Panc1 (cell line): Measurements from ENCODE around the gene MTMR11. TPM values are rescaled to one million over a fixed set of nuclear protein-coding genes. Genes with fewer than 3 reads are reported as not detected.

Experiments
- ATAC-seq: fragments of 200-7000 bp; cut with Tn5 transposase; 2 replicates; pipeline ENCODE4 v1.9.1; 2020; ENCODE audit warnings: mild to moderate bottlenecking, moderate library complexity
- BruUV-seq: library from RNA; stranded (reverse); fragments of 400-500 nt; replicated peaks from 2 replicates; lab custom pipeline; 2021; lab: Mats Ljungman, UMichigan
- CTCF ChIA-PET: fragments of 300-600 bp; sonication (Branson Sonifier 250); formaldehyde crosslinking; loops from one replicate; lab custom pipeline; 2022; ENCODE audit warnings: antibody characterized with exemption; lab: Charles Lee
- POLR2A ChIA-PET: fragments of 300-600 bp; sonication (Branson Sonifier 250); formaldehyde crosslinking; loops from one replicate; lab custom pipeline; 2022; ENCODE audit warnings: antibody characterized with exemption; lab: Charles Lee
- DNase-seq: peaks from one replicate; pipeline ENCODE4 v3.0.0-alpha.2; 2010; ENCODE audit warnings: low read depth, low spot score
- H3K27ac ChIP-seq: 2 replicates; pipeline ENCODE4 v1.5.1; 2011; ENCODE audit warnings: mild to moderate bottlenecking, low read length, inconsistent platforms
- H3K27me3 ChIP-seq: fragments of 200-500 bp; sonication (Bioruptor generic); 2 replicates; pipeline ENCODE4 v1.6.0; 2014; ENCODE audit warnings: low read length, inconsistent platforms; ENCODE audit not compliant: control insufficient read depth, insufficient read depth
- H3K36me3 ChIP-seq: fragments of 200-500 bp; sonication (Bioruptor generic); 2 replicates; pipeline ENCODE4 v1.5.1; 2014; ENCODE audit warnings: inconsistent platforms, mild to moderate bottlenecking, low read length, moderate library complexity; ENCODE audit not compliant: control insufficient read depth, insufficient read depth
- H3K4me1 ChIP-seq: 2 replicates; pipeline ENCODE4 v1.5.1; 2011; ENCODE audit warnings: inconsistent platforms, mild to moderate bottlenecking, low read length, moderate library complexity; ENCODE audit not compliant: control insufficient read depth, insufficient read depth
- H3K4me3 ChIP-seq, 2 experiments: 2 replicates each; pipeline ENCODE4 v1.5.1; 2011 to 2012; ENCODE audit warnings: low read depth in 2 of 2, low read length in 2 of 2, mild to moderate bottlenecking in 2 of 2, inconsistent platforms in 1 of 2, moderate library complexity in 1 of 2
- H3K9me3 ChIP-seq: fragments of 200-500 bp; sonication (Bioruptor generic); 2 replicates; pipeline ENCODE4 v1.5.1; 2014; ENCODE audit warnings: low read depth, mild to moderate bottlenecking, inconsistent platforms, low read length, moderate library complexity; ENCODE audit not compliant: control insufficient read depth, insufficient read depth
- CTCF ChIP-seq: fragments of 450-650 bp; IDR thresholded peaks from 2 replicates; pipeline ENCODE4 v1.5.1; 2017; ENCODE audit warnings: mild to moderate bottlenecking
- POLR2AphosphoS5 ChIP-seq: IDR thresholded peaks from 2 replicates; pipeline ENCODE4 v1.6.1; 2012; ENCODE audit warnings: mild to moderate bottlenecking, low read depth, low read length, moderate library complexity
- REST ChIP-seq, 2 experiments: IDR thresholded peaks; 2 replicates each; pipeline ENCODE4 v1.6.1; 2011 to 2012; ENCODE audit warnings: low read depth in 2 of 2, control low read depth in 1 of 2, low read length in 1 of 2, mild to moderate bottlenecking in 1 of 2, moderate library complexity in 1 of 2; ENCODE audit not compliant: insufficient read depth in 1 of 2
- SIN3A ChIP-seq: IDR thresholded peaks from 2 replicates; pipeline ENCODE4 v1.6.1; 2012; ENCODE audit warnings: low read depth, mild to moderate bottlenecking, low read length, moderate library complexity, borderline replicate concordance; ENCODE audit not compliant: insufficient read depth
- TCF7L2 ChIP-seq: IDR thresholded peaks from 2 replicates; pipeline ENCODE4 v1.6.1; 2011; ENCODE audit warnings: mild to moderate bottlenecking, low read depth, low read length, inconsistent platforms
- in situ Hi-C: cut with HindIII; loops from 2 replicates; pipeline ENCODE4 v1.10.0; 2016; ENCODE audit warnings: low sequenced_read_pairs, low pct_unique_long_range_greater_than_20kb
- intact Hi-C: fragments of 100-400 bp; cut with micrococcal nuclease; formaldehyde crosslinking; loops from one replicate; pipeline ENCODE4 v1.10.0; 2022; ENCODE audit not compliant: unreplicated experiment
- total RNA-seq: library from RNA; stranded (reverse); gene quantifications from one replicate; pipeline ENCODE4 v1.2.1, GENCODE V29; 2021; ENCODE audit not compliant: unreplicated experiment

Gene MTMR11
- total RNA-seq, 1 experiment from 2014 or later: 12.0 TPM

- no peak for TF ChIP-seq CTCF
- intact Hi-C loops: no loop called here
- Histone ChIP-seq H3K36me3 (peaks cover 3% of the 10 kb centered on the region; the same call in 1 of the 2 replicates), H3K9me3 (no peaks in the 10 kb centered on the region), H3K4me1 (0 out of 2 replicates have a peak, but pooled peaks cover 7% of the 10 kb centered on the region), H3K27ac (no peak overlapping the region), H3K4me3 (no peak overlapping the region), H3K27me3 (no peaks in the 10 kb centered on the region)
- ATAC-seq (no peak), DNase-seq (no peak)
- ChIA-PET POLR2A (no interaction called here), CTCF (interaction anchor here (0.7 kb wide), 1 partner anchor 210 kb away, joined by 3 read pairs; no protein-coding TSS in a partner anchor)
- in situ Hi-C loops: no loop called here
- BruUV-seq: no TSS peak
These were observed 40.7 kb upstream of the MTMR11 start for GRCh38 chr1:149977345-149977744.

- DNase-seq: no peak
- POLR2A ChIA-PET: no interaction called here
- intact Hi-C loops: no loop called here
- no peak overlapping the region for H3K27ac ChIP-seq
- H3K4me1 ChIP-seq: no peaks in the 10 kb centered on the region
- H3K4me3 ChIP-seq: no peak overlapping the region
- peaks cover 3% of the 10 kb centered on the region; the same call in 1 of the 2 replicates for H3K36me3 ChIP-seq
- no peaks in the 10 kb centered on the region for H3K27me3 ChIP-seq
- no peak for ATAC-seq
- TF ChIP-seq POLR2AphosphoS5: no peak
- TF ChIP-seq CTCF: no peak
- TF ChIP-seq REST (IDR thresholded peaks at IDR 0.05; ENCODE audit: insufficient read depth in 1 of 2, low read depth in 2 of 2, low read length in 1 of 2): no peak
- no peak for TF ChIP-seq TCF7L2
- no peak for TF ChIP-seq SIN3A
- BruUV-seq: TSS peak; percentile 36
- CTCF ChIA-PET: no interaction called here
- in situ Hi-C loops: no loop called here
- no peaks in the 10 kb centered on the region for H3K9me3 ChIP-seq
These were observed 35.9 kb upstream of the MTMR11 start for GRCh38 chr1:149972547-149972946.
